Activated CD4-positive, CD25-positive, alpha-beta regulatory T cell treated with anti-CD3 and anti-CD28 coated beads, Interleukin-2, amount 50 U/mL, for 24 hours (primary cell): ENCODE results near the gene GANC.

Experiments
- ATAC-seq, 2 donors: fragments of 150-1000 bp; cut with Tn5 transposase; one replicate each; pipeline ENCODE4 v1.10.0; 2021; ENCODE audit warnings: mild to moderate bottlenecking in 1 of 2, moderate library complexity in 1 of 2

GANC gene

GRCh38 chr15:42352401-42352800, 79.4 kb downstream of the GANC start:
- no peak for ATAC-seq

- ATAC-seq: no peak
Measured at GRCh38 chr15:42353061-42353460, 80.1 kb downstream of the GANC start.

- no peak for ATAC-seq
Measured at GRCh38 chr15:42354824-42355223, 81.8 kb downstream of the GANC start.

- no peak for ATAC-seq
Measured at GRCh38 chr15:42355291-42355690, 82.3 kb downstream of the GANC start.

GRCh38 chr15:42356851-42357250, 83.8 kb downstream of the GANC start:
- no peak for ATAC-seq

- no peak for ATAC-seq
Measured at GRCh38 chr15:42358141-42358540, 85.1 kb downstream of the GANC start.

- ATAC-seq: no peak
Measured at GRCh38 chr15:42359249-42359648, 86.2 kb downstream of the GANC start, which contains the start of gene CAPN3. Gene CAPN3 (plus strand): TSS chr15:42359501. CDS start chr15:42359806, 305 bp downstream.

GRCh38 chr15:42359985-42360384, 87.0 kb downstream of the GANC start:
- no peak for ATAC-seq

GRCh38 chr15:42360535-42361112, 87.6 kb downstream of the GANC start:
- no peak for ATAC-seq

- no peak for ATAC-seq
Measured at GRCh38 chr15:42363487-42363886, 90.5 kb downstream of the GANC start.

GRCh38 chr15:42363942-42364341, 90.9 kb downstream of the GANC start:
- no peak for ATAC-seq

GRCh38 chr15:42364529-42364928, 91.5 kb downstream of the GANC start:
- no peak for ATAC-seq

- ATAC-seq: no peak
Measured at GRCh38 chr15:42365921-42366550, 93.0 kb downstream of the GANC start.

- no peak for ATAC-seq
Measured at GRCh38 chr15:42367041-42367440, 94.0 kb downstream of the GANC start.

GRCh38 chr15:42368096-42368495, 95.1 kb downstream of the GANC start:
- no peak for ATAC-seq

GRCh38 chr15:42371096-42371495, 98.1 kb downstream of the GANC start:
- ATAC-seq: peak in 1 of 2 donors; percentile 24

- ATAC-seq: no peak
Measured at GRCh38 chr15:42373274-42373673, 100.3 kb downstream of the GANC start.

- no peak for ATAC-seq
Measured at GRCh38 chr15:42373936-42374335, 100.9 kb downstream of the GANC start.

GRCh38 chr15:42374810-42375209, 101.8 kb downstream of the GANC start:
- no peak for ATAC-seq

GRCh38 chr15:42375252-42375651, 102.3 kb downstream of the GANC start:
- no peak for ATAC-seq

GRCh38 chr15:42375941-42376340, 102.9 kb downstream of the GANC start:
- ATAC-seq: no peak

- ATAC-seq: no peak
Measured at GRCh38 chr15:42378011-42378410, 105.0 kb downstream of the GANC start.

GRCh38 chr15:42384597-42384996, 111.6 kb downstream of the GANC start:
- ATAC-seq: no peak

GRCh38 chr15:42385206-42385979, 112.4 kb downstream of the GANC start:
- no peak for ATAC-seq
